ENCODE data around the gene SPOP.

- TF ChIP-seq CTCF (IDR thresholded peaks at IDR 0.05) (no peak), EP300 (IDR thresholded peaks at IDR 0.05) (peak in 1 of 2 donors; percentile 11)
These were observed 31.3 kb downstream of the SPOP start for GRCh38 chr17:49646391-49647255.
